ENCODE results near the gene GADD45B. TPM values are rescaled to one million over a fixed set of nuclear protein-coding genes. Genes with fewer than 3 reads are reported as not detected.

The GADD45B gene
- total RNA-seq, 2 donors from 2014 or later: 430 to 498 TPM

GRCh38 chr19:2482354-2483038 lies 6.6 kb downstream of the GADD45B start:
- ATAC-seq (ENCODE audit: insufficient number of reproducible peaks, low FRiP score, low read depth) (no peak), DNase-seq (ENCODE audit: low spot score) (no peak)
- H3K4me1 ChIP-seq (ENCODE audit: control insufficient read depth in 1 of 2, low read depth in 2 of 2): peaks cover 6 to 22% of the 10 kb centered on the region in 2 donors
- no peak overlapping the region for H3K4me3 ChIP-seq
- H3K27ac ChIP-seq: no peak overlapping the region
- H3K27me3 ChIP-seq (replicated peaks; ENCODE audit: insufficient read depth): no peaks in the 10 kb centered on the region
- peaks cover 8% of the 10 kb centered on the region for H3K36me3 ChIP-seq
- H3K9me3 ChIP-seq: peaks cover 7% of the 10 kb centered on the region
- no peak for TF ChIP-seq CTCF (IDR thresholded peaks at IDR 0.05)

- no peak for DNase-seq (ENCODE audit: low spot score)
- ATAC-seq (ENCODE audit: insufficient number of reproducible peaks, low FRiP score, low read depth): no peak
These were observed 7.2 kb downstream of the GADD45B start for GRCh38 chr19:2483084-2483483.

GRCh38 chr19:2483484-2484151 lies 7.7 kb downstream of the GADD45B start:
- Histone ChIP-seq H3K36me3 (no peaks in the 10 kb centered on the region), H3K4me1 (ENCODE audit: control insufficient read depth in 1 of 2, low read depth in 2 of 2) (peaks cover 12 to 31% of the 10 kb centered on the region in 2 donors), H3K27me3 (replicated peaks; ENCODE audit: insufficient read depth) (no peaks in the 10 kb centered on the region), H3K27ac (no peak overlapping the region), H3K4me3 (no peak overlapping the region), H3K9me3 (peaks cover 7% of the 10 kb centered on the region)
- ATAC-seq (ENCODE audit: insufficient number of reproducible peaks, low FRiP score, low read depth): no peak
- no peak for TF ChIP-seq CTCF (IDR thresholded peaks at IDR 0.05)
- DNase-seq (ENCODE audit: low spot score): no peak

More at GRCh38 chr19:2483084-2483483, 7.2 kb downstream of the GADD45B start:
- Histone ChIP-seq H3K27me3 (replicated peaks; ENCODE audit: insufficient read depth) (no peaks in the 10 kb centered on the region), H3K9me3 (peaks cover 7% of the 10 kb centered on the region), H3K27ac (no peak overlapping the region), H3K4me3 (no peak overlapping the region), H3K36me3 (peaks cover 3% of the 10 kb centered on the region), H3K4me1 (ENCODE audit: control insufficient read depth in 1 of 2, low read depth in 2 of 2) (peaks cover 9 to 26% of the 10 kb centered on the region in 2 donors)
- TF ChIP-seq CTCF (IDR thresholded peaks at IDR 0.05): no peak

- TF ChIP-seq CTCF (IDR thresholded peaks at IDR 0.05): no peak
These were observed 8.4 kb downstream of the GADD45B start for GRCh38 chr19:2484178-2484937.

GRCh38 chr19:2485428-2485827 lies 9.5 kb downstream of the GADD45B start:
- no peak overlapping the region for H3K27ac ChIP-seq
- H3K9me3 ChIP-seq: peaks cover 7% of the 10 kb centered on the region
- H3K4me1 ChIP-seq (ENCODE audit: control insufficient read depth in 1 of 2, low read depth in 2 of 2): peaks cover 6 to 35% of the 10 kb centered on the region in 2 donors
- no peaks in the 10 kb centered on the region for H3K36me3 ChIP-seq
- H3K4me3 ChIP-seq: no peak overlapping the region
- ATAC-seq (ENCODE audit: insufficient number of reproducible peaks, low FRiP score, low read depth) (no peak), DNase-seq (ENCODE audit: low spot score) (no peak)
- no peak for TF ChIP-seq CTCF (IDR thresholded peaks at IDR 0.05)
- no peaks in the 10 kb centered on the region for H3K27me3 ChIP-seq (replicated peaks; ENCODE audit: insufficient read depth)

More at GRCh38 chr19:2484178-2484937, 8.4 kb downstream of the GADD45B start:
- Histone ChIP-seq H3K27me3 (replicated peaks; ENCODE audit: insufficient read depth) (no peaks in the 10 kb centered on the region), H3K36me3 (no peaks in the 10 kb centered on the region), H3K27ac (no peak overlapping the region), H3K4me1 (ENCODE audit: control insufficient read depth in 1 of 2, low read depth in 2 of 2) (peaks cover 7 to 31% of the 10 kb centered on the region in 2 donors), H3K9me3 (peaks cover 7% of the 10 kb centered on the region), H3K4me3 (no peak overlapping the region)
- ATAC-seq (ENCODE audit: insufficient number of reproducible peaks, low FRiP score, low read depth) (no peak), DNase-seq (ENCODE audit: low spot score) (no peak)

All from thoracic aorta (tissue), 2 donors.